Pulmonary artery endothelial cell (primary cell): ENCODE measurements around the gene ECM2. TPM values are rescaled to one million over a fixed set of nuclear protein-coding genes. Genes with fewer than 3 reads are reported as not detected.

Experiments used
- DNase-seq: peaks from one replicate; pipeline ENCODE4 v3.0.0-alpha.2; 2011; ENCODE audit warnings: low read depth, low spot score
- total RNA-seq: library from RNA; depleted of rRNA; stranded (reverse); fragments of >200 nt; gene quantifications from 2 replicates; pipeline ENCODE4 v1.2.3, GENCODE V29; 2014

ECM2 gene
- total RNA-seq, 1 donor from 2014 or later, result 0.13 TPM

- DNase-seq, result no peak
These were observed 67.6 kb downstream of the ECM2 start for GRCh38 chr9:92468206-92468605.

- no peak for DNase-seq
These were observed 68.3 kb downstream of the ECM2 start for GRCh38 chr9:92467511-92467910.

GRCh38 chr9:92467041-92467440 is 68.7 kb downstream of the ECM2 start:
- no peak for DNase-seq

- DNase-seq, result no peak
These were observed 71.8 kb downstream of the ECM2 start for GRCh38 chr9:92463984-92464383.

- no peak for DNase-seq
These were observed 72.4 kb downstream of the ECM2 start for GRCh38 chr9:92463387-92463786.

- DNase-seq, result no peak
These were observed 78.2 kb downstream of the ECM2 start for GRCh38 chr9:92457576-92457975.

- no peak for DNase-seq
These were observed 80.6 kb downstream of the ECM2 start for GRCh38 chr9:92455217-92455616.

- DNase-seq, result no peak
These were observed 89.3 kb downstream of the ECM2 start for GRCh38 chr9:92446536-92446935.

Other genes starting within 250 kb of the ECM2 start
- gene IARS1, start 242.3 kb downstream of the ECM2 start, total RNA-seq, result 227 and 241 TPM in 2 replicates
- 20.4 and 29.6 TPM in 2 replicates for gene NOL8, start 210.6 kb downstream of the ECM2 start, total RNA-seq
- 5.3 and 7.2 TPM in 2 replicates for gene CENPP, start 210.0 kb downstream of the ECM2 start, total RNA-seq
- not detected in 2 replicates for gene OGN, start 131.4 kb downstream of the ECM2 start, total RNA-seq
- 0.04 and 0.07 TPM in 2 replicates for gene OMD, start 111.5 kb downstream of the ECM2 start, total RNA-seq
- gene ASPN, start 53.5 kb downstream of the ECM2 start, total RNA-seq, result 0.07 and 0.11 TPM in 2 replicates
- gene IPPK, start 134.1 kb upstream of the ECM2 start, total RNA-seq, result 26.0 and 29.8 TPM in 2 replicates
- gene BICD2, start 228.8 kb upstream of the ECM2 start, total RNA-seq, result 48.7 and 58.1 TPM in 2 replicates